GM18505 (cell line): ENCODE measurements around the gene PCGF3.

ENCODE experiments used
- ATAC-seq: cut with Tn5 transposase; IDR thresholded peaks from one replicate; pipeline ENCODE4 v1.9.1; 2021; ENCODE audit not compliant: unreplicated experiment
- POLR2A ChIP-seq: IDR thresholded peaks from 4 replicates; pipeline ENCODE4 v1.6.1; 2011; ENCODE audit warnings: borderline replicate concordance; ENCODE audit not compliant: insufficient read depth, insufficient read length; ENCODE audit errors: extremely low read depth

Gene PCGF3

DNA sequence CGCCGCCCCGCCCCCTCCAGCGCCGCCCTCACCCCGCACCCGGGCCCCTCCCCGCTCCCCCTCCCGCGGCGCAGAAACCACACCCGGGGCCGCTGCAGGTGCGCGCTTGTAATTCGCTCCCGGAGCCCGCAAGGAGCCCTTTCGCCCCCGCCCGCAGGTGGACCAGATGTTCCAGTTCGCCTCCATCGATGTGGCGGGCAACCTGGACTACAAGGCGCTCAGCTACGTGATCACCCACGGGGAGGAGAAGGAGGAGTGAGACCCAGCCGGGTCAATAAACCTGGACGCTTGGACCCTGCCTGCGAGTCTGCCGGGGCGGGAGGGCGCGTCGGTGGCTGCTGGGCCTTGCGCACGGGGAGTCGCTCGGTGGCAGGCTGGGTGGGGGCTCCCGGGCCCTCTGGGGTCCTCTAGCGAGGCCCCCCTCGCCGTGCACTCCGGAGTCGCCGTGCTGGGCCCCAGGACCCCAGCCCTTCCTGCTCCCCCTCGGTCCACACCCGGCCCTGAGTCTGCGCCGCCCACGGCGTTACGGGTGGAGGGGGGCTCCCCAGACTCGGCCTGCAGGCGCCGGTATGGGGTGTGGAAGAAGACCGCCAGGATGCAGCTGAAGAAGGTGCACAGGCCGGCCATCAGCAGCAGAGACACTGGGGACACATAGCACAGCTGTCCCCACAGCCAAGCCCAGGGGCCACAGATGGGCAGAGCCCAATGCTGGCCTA, 23.7 kb upstream of the PCGF3 start:
- no peak for ATAC-seq
- TF ChIP-seq POLR2A: no peak

DNA sequence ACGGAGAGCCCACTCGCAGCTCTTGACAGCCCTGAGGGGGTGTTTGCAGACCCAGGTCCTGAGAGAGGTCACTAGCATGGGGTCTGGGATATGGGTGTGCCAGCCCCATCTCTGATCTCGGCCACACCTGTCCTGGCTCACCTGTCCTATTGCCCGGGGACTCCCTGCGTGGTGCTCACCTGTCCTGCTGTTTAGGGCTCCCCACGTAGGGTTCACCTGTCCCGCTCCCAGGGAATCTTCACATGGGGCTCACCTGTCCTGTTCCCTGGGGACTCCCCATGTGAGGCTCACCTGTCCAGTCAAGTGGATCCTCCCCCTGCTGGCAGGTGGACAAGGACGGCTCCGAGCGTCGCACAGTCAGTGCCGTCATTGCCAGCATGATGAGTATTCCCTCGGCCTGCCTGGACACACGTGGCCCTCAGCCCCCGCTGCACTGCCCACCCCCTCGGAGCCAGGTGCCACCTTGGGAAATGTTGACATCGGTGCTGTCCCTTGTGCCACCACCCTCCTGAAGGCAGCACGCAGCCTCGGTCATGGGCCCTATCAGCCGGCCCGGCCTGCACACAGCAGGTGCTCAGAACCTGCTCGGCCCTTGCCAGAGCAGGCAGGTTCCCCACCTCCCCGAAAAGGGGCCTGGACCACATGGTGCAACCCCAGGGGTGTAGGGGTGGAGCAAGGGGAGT, 23.0 kb upstream of the PCGF3 start:
- ATAC-seq: no peak

DNA sequence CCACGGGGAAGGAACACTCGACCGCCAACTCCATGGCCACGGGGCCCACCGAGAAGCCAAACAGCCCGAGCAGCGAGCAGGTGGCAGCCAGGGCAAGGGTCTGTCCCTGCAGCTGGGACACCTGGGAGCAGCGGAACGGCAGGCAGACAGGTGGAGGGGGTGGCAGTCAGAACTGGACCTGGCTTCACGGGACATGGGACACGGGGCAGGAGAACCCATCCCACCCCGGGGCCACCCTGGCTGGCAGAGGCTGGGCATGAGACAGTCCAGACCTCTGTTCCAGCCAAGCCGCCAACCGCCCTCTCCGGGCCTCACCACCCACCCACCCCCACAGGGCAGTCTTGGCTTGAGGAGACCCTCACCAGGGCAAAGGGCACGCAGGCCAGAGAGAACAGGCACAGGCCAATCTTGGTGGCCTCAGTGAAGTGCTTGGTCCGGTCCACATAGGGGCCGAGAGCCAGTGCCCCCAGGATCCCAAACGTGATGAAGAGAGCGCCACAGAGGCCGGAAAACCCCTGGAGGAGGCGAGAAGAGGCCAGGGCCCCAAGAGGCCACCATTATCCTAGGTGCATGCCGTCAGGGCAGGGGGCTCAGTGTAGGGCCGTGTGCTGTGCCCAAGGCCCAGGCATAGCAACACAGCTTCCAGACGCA, 22.3 kb upstream of the PCGF3 start:
- no peak for ATAC-seq
- no peak for TF ChIP-seq POLR2A

More for the DNA sequence above, 23.0 kb upstream of the PCGF3 start:
- TF ChIP-seq POLR2A: no peak

DNA sequence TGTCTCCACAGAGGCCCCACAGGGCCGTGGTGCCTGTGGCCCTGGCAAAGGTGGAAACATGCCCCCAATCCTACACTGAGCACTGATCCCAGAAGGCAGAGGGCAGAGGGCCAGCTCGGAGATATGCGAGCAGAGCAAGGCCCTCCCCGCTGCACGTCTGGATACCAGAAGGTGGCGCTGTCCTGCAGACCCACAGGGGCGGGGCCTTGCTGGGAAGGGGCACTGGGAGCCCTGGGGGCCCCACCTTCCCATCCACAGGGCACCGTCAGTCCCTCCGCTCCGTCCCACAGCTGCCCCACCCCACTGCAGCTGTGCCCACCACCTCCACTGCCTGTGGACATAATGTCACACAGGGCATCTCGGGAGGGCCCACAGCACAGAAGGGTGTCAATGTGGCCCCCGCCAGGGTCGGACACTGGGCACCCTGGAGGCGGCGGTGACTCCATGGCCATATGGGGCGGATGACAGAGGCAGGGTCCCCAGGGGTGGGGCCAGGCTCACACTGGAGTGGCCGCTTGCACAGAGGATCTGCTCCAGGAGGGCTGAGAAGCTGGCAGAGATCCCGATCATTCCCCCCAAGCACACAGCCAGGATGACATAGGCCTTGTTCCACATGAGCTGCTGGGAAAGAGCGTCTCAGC, 21.5 kb upstream of the PCGF3 start:
- TF ChIP-seq POLR2A: no peak
- no peak for ATAC-seq

DNA sequence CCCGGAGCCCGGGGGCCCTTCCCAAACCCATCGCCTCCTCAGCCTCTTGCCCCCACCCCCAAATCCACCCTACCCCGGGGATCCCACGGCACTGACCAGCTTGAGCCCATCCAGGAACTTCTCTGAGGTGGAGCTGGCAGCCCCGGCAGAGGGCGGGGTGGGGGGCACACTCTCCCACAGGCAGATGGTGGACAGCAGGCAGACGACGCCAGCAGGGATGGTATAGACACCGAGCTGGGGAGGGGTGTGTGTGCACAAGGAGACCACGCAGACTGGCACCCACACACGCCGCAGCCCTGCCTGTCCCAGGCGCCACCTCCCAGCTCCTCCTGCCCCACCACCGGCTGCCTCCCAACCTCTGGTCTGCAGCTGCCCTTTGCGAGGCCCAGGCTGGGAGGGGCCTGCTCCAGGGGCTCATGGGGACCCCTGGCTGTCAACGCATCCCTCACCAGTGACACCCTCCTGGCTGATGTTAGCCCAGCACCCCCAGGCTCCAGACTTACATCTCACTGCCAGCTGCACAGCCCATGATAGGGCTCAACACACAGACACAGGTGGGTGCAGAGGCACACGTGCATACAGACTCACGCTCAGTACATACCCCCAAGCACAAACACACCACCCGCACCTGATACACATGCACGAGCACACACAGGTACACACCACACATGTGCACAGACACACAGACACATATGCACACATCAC, 20.9 kb upstream of the PCGF3 start:
- no peak for ATAC-seq
- TF ChIP-seq POLR2A: no peak

DNA sequence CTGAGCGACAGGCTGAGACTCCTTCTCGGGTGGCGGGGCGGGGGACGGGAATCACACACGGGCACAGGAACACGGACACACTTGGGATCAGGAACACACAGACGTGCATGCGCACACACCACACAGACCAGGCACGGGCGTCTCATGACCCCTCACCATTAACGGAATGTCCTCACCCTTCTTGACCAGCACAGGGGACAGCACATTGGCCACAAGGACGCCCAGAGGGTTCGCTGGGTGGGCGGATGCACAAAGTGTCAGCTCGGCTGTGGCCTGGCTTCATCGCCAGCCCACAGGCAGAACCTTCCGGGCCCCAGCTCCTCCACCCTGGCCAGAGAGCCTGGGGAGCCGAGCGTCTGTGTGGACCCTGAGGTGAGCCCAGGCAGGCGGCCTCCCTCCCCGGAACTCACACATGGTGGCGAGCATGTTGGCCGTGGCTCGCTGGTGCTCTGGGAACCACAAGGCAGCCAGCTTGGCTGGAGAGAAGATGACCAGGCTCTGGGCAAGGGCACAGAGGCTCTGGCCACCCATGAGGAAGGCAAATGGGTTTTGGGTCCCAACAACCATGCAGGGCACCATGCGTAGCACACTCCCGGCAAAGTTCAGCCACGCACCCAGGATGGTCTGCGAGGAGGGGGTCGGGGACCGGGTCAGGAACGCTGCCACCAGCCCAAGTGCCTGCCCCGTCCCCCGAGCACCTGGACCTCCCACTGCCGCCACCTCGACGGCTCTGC, 19.8 kb upstream of the PCGF3 start:
- no peak for ATAC-seq
- no peak for TF ChIP-seq POLR2A

DNA sequence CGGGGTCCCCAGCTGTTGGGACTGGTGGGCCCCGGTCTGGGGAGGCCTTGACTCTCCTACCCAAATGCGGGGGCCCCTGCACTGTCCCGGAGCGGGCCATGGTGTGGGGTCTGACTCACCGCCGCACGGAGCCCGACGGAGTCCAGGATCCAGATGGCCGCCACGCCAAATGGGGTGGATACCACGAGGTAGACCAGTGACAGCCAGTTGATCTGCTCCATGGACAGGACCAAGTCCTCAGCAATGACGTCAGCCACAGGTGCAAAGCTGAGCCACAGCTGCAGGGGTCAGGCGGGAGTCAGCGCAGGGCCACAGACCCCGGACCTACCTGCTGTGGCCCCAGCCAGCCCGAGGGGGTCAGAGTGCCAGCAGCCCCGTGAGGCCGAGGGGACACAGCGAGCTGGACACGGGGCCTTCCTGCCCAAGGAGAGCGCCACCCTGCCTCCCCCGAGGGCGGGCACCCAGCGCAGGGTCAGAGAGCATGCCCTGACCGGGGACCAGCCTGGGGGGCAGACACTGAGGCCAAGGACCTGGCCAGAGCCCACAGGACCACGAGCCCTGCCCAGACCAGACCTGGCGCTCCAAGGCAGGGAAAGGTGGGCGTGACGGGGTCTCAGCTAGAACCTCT, 19.1 kb upstream of the PCGF3 start:
- TF ChIP-seq POLR2A: no peak
- no peak for ATAC-seq

DNA sequence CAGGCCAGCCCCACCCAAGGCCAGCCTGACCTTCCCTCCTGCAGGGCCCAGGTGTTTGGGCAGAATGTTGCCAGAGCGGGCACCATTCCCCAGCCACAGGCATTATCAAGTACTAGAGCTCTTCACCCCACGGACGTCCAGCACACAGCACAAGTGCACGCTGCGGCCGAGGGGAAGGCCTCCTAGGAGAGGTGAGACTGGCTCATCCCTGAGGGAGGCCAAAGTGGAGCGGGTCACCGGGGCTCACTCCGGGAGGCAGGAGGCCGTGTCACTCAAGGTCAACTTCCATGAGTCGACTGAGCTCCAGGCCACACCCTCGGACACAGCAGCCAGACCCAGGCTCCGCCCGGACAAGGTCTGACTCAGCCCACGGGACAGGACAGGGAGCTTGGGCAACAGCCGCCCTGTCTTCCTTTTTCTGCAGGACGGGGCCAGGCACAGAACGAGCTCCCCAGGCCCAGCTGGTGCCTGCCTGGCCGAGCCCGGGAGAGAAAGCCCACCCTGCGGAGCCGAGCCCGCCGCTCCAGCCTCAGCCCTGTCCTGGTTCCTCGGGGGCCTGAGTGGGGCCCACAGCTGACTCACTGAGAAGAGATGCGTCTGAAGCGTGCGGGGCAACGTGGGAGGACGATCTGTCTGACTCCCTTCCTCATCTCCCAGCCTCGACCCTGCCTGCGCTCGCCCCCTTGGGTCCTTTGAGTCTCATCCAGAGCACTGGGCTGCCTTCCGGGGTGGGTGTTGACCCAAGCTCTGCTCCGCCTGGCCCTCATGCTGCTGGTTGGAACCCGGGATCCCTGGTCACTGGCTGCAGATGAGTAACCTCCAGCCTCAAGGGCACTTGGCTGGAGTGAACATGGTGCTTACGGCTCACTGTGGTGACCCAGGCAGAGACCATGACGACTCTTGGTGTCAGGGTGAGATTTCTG, 18.3 kb upstream of the PCGF3 start:
- no peak for ATAC-seq
- no peak for TF ChIP-seq POLR2A

DNA sequence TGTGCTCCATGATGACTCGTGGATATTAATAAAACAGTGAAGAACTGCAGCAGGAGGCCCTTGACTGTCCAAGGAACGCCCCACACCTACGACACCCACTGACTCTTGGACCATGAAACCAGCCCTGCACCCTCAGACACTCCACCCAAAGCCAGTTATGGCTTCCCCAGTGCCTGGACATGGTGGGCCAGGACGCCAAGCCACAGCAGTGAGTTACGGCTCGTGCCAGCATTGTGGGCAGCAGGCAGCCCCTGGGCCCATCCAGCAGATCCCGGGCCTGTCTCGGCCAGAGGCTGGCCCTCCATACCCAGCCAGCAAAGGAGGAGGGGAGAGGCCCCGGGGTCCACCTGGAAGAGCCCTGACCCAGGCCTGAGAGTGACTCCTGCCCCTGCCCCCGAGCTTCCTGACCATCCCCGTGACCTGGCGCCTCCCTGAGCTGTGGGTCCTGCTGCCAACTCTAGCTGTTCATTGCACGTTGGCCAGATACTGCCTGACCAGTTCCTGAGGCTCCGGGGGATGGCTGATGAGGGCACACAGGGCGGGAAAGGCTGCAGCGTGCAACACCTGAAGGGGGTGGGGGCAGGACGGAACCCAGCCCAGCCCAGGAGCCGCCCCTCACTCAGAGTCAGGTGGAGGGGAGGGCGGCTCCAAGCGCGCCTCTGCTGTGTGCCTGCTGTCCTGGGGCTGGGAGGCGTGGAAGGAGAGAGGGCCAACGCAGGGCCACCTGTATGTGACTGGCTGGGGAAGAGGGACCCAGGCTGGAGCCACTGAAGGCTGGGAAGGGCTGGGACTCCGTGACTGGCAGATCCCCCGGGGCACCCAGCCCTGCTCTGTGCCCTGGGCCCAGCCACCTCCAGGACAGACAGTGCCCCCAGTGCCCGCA, 17.4 kb upstream of the PCGF3 start:
- no peak for TF ChIP-seq POLR2A
- ATAC-seq: no peak

DNA sequence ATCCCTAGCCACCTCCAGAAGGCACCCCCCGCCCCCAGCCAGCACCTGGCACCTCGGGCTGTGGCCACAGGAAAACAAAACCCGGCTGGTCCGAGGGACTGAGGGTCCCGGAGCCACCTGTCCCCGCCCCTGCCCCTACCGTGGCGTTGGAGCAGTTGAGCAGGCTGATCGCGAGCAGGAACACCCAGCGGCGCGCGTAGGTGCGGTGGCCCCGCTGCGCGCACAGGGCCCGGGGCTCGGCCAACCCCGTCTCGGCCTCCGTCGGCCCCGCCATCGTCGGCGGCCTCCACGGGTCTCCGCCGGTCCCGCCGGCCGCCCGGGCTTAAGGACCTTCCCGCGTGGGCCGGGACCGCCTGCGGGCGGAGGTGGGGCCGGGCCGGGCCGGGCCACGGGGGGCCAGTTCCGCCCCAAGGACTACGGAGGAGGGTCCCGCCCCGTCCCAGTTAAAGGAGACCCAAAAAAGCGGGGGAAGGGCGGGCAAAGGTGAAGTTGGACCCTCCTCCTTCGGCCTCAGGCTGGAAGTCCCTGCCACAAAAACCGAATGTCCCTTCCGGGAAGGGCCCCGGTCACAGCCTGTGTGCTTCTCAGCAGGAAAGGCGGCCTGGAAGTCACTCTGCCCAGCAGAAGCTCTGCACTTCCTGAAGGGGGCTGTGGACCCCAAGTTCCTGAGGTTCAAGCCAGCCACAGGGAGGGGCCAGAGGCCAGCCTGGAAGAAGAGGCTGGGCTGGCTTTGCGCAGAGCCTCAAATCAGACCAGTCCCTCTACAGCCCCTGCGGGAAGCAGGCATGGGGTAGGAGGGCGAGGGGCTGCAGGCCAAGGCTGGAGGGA, 16.6 kb upstream of the PCGF3 start, which contains the start of gene SLC49A3:
SLC49A3 (minus strand) TSS at position 298 of the 828 bp plus-strand sequence; CDS start at position 274, 24 bp downstream.
- no peak for TF ChIP-seq POLR2A
- ATAC-seq: no peak

DNA sequence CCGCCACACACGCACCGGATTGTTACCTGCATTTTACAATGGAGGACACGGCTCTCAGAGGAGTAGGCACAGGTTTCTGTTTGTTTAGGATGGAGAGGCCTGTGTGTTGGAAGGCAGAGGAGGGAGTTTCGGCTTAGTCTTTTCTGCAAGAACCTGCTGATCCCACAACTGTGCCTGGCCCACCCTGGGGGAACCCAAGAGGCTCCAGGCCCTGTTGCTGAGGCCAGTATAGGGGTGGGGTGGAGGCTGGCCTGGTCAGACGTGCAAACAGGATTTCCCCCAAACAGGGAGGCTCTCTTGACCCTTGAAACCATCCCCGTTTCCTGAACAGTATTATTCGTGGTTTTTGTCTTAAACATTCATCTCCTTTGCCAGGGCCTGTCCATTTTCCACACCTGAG, 15.9 kb upstream of the PCGF3 start:
- TF ChIP-seq POLR2A: no peak

More for the DNA sequence above, 15.9 kb upstream of the PCGF3 start:
- ATAC-seq: no peak
